GM10847 (cell line): ENCODE results near the gene NECTIN1.

Experiments used
- POLR2A ChIP-seq: IDR thresholded peaks from 2 replicates; pipeline ENCODE4 v1.6.1; 2011; ENCODE audit not compliant: insufficient read length; ENCODE audit errors: extremely low read depth

The NECTIN1 gene

DNA sequence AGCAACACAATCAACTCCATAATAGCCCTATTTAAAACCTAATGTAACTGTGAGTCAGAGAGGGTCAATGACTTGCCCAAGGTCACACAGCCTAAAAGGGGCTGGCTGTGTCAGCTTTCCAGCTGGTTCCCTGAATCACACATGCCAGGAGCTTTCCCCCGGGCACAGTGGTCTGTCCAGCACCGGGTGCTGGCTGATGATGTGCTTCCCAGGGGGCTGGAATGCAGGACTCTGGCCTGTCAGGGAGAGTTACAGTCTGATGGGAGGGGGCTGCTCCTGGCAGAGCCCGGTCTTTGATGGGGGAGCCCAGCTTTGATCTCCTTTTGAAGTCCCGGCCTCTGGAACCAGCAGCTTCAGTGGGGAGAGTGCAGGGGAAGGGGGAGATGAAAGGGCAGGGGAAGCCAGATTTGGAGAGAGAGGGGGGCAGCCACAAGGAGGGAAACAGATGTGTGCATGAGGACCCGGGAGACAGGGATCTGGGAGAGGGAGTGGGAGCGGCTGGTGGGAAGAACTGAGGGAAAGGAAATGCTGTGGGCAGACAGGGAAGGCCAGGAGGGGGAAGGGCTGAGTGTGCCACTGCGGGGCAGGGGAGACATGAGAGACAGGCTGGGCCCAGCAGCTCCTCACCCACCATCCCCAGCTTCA, 102.7 kb downstream of the NECTIN1 start:
- TF ChIP-seq POLR2A: no peak

GRCh38 chr11:119625206-119625978, 103.6 kb downstream of the NECTIN1 start:
- no peak for TF ChIP-seq POLR2A

- TF ChIP-seq POLR2A: no peak
These were observed 104.4 kb downstream of the NECTIN1 start for GRCh38 chr11:119624629-119625028.

DNA sequence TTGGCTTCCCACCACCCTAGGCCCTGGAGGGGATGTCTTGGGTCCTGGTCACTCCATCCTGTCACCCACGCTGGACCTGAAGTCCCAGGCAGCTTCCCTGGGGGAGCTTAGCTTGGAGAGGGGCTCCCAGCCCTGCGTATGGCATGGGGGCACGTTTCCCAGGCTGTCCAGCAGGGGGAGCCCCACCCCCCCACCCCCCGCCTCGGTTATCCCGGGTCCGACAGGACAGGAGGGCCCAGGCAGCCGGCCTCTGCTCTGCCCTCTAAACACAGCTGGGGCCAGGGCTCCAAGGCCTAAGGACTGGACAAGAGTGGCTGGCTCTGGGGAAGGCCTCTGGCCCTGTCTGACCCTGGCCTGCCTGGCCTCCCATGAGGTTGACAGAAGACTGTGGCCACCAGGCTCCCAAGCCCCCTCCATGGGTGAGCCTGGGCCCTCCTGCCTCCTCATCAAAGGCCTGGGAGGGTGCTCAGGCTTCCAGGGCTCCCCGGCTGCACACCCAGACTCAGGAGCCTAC, 104.8 kb downstream of the NECTIN1 start:
- no peak for TF ChIP-seq POLR2A

DNA sequence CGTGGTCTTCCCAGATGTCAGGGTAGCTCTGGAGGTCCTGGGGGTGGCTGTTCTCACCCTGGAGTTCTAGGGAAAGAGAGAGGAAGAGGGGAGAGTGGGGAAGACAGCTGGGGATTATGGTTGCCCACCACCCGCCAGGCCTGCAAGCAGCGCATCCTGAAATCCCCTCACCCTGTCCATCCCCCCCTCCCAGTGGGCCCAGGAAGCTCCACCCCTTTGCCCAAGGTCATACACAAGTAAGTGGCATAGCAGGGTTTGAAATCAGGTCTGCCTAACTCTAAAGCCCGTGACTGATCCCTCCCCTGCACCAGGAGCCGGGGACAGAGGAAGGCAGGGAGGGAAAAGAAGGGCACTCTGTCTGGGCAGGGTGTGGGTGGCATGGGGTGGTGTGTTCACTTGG, 105.3 kb downstream of the NECTIN1 start:
- no peak for TF ChIP-seq POLR2A

DNA sequence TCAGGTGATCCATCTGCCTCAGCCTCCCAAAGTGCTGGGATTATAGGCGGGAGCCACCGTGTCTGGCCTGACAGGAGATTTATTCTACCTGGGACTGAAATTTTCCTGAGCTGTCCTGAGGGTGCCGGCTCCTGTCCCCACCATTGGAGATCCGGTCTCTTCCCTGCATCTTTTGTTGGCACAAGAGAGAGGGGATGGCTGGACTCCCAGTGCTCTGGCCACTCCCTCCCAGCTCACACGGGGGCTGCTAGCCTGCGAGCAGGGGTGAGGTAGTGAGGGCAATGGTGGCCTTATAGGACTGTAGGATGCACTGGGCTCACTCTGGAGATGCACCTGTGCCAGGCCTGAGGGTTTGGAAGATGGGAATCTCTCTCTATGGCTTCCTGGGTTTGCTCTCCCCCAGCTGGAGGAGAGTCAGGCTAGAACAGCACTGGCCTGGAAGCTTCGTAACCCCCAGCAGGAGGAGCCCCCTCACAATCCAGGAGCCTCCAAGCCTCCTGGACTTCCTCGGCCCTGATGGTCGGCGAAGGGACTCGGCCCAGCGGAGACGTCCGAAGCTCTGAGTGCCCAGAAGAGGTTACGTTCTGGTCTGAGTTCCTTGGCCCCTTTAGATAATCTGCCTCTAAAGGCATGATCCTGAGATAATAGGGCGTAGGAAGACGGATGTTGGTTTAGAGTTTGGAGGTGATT, 106.4 kb downstream of the NECTIN1 start:
- no peak for TF ChIP-seq POLR2A

DNA sequence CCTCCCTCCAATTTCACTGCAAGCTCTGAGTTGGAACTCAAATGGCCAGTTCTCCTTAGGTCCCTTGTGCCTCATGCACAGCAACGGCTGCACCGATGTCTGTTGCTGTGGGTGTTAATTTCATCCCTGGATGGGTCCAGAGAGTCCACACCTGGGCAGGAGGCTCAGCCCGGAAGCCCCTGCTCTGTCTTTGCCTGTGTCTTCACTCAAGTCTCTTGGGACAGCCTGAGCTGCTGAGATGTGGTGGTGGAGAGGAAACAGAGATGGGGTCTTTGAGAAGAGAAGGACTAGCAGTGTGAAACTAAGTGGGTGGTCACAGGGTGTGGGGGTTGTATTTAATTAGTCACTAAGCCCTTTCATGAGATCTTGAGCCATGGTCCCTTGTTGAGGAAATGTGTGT, 109.3 kb downstream of the NECTIN1 start:
- TF ChIP-seq POLR2A: no peak

GRCh38 chr11:119618208-119618909, 110.6 kb downstream of the NECTIN1 start:
- no peak for TF ChIP-seq POLR2A

DNA sequence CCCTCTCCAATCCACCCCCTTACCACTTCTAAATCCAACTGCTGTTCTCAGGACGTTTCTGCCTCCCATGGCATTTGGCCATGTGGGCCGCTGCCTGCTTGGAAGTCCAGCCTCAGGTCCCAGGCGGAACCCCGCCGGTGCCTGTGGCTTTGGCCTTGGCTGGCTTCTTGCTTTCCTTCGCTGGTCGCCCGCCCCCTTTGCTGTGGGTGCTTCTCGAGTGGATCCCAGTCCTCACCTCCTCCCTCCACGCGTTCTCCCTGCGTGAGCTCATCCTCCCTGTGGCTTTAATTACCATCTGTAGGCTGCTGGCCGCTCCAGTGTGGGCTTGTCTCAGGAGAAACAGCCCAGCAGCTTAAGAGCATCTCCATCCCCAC, 111.7 kb downstream of the NECTIN1 start:
- no peak for TF ChIP-seq POLR2A

DNA sequence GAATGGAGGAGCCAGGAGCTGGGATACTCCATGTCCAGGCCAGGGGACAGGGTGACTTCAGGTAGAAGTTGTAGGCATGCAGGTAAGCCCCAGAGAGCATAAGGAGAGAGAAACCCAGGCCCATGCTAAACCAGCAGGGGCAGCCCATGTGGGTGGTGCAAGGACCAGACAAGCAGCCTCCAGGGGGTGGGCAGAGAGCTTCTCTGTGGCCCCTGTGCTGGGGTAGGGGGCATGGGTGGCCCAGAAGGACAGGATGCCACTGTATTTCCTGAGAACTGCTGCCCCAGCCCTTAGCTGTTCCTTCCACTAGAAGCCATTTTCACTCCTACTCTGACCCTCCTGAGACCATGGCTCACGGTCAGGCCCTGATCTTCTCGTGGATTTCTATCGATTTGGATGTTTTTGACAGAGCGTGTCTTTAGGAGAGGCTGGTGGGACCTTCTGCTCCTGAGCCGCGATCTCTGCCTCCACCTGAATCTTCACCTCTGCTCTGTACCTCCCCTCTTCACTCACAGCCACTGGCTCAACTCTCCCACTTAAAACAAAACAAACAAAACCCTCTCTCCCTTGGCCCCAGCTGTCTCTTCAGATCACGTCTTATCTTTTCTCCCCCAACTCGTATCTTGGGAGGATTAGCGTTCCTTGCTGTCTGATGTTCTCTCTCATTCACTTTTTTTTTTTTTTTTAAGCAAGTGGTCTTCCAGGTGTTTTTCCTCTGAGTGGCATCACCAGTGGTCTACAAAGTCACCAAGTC, 112.2 kb downstream of the NECTIN1 start:
- TF ChIP-seq POLR2A: no peak

- TF ChIP-seq POLR2A: no peak
These were observed 113.2 kb downstream of the NECTIN1 start for GRCh38 chr11:119615882-119616196.

DNA sequence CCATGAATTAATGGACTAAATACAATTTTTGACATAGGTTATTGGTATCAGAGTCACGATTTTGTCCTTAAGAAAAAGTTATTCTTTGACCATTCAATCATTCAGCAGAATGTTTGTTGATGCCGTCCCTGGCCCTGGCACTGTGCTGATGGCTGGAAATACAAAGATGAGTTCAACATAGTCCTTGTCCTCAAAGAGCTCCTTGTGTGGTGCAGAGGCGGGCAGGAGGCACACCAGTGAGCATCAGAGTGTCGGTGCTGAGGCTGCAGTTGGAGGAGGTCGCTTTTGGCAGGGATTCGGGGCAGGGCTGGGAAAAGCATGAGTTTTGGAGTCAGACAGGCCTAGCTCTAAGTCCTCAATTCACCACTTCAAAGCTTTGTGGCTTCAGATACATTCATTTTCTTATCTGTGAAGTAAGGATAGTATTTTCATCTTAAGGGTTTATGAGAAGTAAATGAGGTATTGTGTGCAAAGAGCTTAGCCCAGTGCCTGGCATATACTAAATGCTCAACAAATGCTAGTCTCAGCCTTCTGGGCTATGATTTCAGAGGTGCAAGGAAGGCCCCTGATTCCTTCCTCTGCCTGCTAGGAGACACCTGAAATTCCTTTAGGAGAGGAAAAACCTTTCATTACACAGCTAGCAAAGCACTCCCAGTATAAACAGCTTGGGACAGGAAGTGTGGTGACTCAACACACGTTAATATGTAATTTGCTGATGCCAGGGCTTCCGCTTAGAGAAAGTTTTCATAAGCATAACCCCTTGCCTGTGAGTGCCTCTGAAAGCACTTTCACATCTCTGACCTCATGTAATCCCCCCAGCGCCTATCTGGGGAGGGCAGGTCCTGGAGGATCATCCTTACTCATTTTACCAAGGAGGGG, 113.8 kb downstream of the NECTIN1 start:
- TF ChIP-seq POLR2A: no peak

DNA sequence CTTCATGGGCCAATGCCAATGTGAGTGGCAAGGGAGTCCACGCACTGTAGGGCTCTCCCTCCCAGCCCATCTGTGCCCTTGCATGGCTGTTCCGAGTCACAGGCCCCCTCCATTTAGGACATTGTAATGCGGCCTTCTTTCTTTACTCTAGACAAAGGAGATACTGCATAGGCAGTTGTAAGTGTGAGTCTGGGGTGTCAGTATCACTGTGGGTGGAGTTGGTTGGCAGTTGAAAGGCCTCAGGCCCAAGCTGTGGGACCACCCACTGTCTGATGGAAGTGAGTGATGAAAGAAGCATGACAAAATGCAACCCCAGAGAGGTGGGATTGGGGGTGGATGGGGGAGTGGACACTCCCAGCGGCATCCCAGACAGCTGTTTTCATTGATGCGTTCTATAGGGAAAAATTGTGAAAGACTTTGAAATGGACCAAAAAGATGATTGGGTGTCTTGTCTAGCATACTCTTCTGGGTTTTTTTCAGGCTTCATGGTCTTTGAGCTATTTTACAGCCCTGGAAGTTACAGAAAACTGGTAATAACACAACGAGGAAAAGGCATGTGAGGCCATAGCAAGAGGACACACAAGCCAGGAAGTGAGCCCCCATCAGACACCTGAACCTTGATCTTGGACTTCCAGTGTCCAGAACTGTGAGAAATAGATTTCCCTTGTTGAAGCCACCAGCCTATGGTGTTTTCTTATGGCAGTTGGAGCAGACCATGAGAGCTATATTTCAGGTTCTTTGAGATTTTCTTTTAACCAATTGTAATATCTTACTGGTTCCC, 114.6 kb downstream of the NECTIN1 start:
- no peak for TF ChIP-seq POLR2A

DNA sequence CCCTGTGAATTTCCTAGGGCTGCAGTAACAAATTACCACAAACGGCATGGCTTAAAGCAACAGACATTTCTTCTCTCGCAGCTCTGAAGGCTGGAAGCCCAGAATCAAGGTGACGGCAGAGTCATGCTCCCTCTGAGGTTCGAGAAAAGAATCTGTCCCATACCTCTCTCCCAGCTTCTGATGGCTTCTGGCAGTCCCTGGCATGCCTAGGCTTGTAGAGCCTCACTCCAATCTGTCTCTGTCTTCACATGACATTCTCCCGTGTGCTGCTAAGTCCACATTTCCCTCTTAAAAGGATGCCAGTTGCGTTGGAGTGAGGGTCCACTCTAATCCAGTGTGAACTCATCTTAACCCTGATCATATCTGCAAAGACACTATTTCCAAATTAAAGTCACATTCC, 116.2 kb downstream of the NECTIN1 start:
- no peak for TF ChIP-seq POLR2A
